CD4-positive, alpha-beta T cell treated with Interleukin-4 for 1 hour (primary cell): Measurements from ENCODE around the gene PITX3.
A peak's percentile ranks its signal among the peaks of the same experiment; 100 is the strongest.
"Not testable (repeated sequence)": the region's sequence is repeated elsewhere in the genome, so short reads cannot be mapped to it uniquely, and the experiment has no call there.

Experiments
- DNase-seq, 2 donors: peaks; one replicate each; pipeline ENCODE4 v3.0.0-alpha.2; 2020 to 2022

The PITX3 gene

DNA sequence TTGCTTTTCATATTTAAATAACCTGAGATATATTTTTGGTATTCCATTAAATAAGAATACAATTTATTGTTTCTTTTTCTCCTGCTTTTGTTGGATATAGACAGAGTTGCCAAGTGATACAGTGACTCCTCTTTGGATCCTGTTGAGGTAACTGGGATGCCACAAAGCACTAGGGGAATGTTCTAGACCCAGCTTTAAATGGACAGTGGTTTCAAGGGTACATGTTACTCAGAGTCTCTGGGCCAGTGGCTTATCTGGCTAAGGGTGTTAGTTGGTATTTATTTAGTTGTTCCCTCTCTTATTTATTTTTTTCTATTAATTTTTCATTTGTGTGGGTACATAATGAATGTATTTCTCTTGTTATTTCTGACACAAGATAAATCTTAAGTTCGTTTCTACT is 13.1 kb upstream of the PITX3 start:
- no peak for DNase-seq

GRCh38 chr10:102252508-102252907 is 11.2 kb upstream of the PITX3 start:
- not testable (repeated sequence) for DNase-seq

DNA sequence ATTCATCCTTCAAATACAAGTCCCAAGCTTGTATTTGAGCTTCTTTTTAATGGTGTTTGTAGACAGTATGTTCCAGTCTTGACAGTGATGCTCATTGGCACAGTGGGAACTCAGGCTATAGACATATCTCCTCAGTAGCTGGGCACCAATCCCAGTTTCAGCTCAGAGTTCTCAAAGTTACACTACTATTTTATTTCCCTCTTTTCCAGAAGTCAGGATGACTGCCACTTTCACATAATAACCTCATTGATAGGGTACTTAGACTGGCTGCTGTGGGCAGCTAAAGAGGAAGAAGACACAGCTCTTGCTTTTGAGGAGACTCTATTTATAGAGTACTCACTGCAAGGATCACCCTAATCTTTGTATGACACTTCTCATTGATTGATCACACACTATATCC is 6.4 kb upstream of the PITX3 start:
- no peak for DNase-seq

DNA sequence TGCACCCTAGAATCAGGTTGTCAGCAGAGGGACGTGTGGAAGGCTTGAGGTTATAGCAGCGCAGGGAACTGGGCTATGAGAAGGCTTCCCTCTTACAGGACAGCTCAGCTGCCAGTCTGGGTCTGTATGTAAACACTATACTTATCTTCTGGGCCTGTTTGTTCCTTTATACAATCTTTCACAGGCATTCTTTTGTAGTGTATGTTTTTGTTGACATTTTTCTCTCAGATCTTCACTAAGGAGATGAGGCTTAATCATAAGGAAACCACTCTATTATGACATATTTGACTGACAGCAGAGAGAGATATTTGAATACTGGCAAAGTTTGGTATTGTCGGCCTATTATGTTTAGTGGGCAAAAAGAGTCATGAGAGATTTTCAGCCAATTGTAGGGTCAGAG is 4.9 kb upstream of the PITX3 start:
- DNase-seq, result no peak

- no peak for DNase-seq
Observed at GRCh38 chr10:102245932-102246251, 4.6 kb upstream of the PITX3 start.

- DNase-seq, result peak; percentile 96 to 99
Observed at GRCh38 chr10:102245082-102245931, 4.0 kb upstream of the PITX3 start, which contains the start of gene GBF1. TSS of gene GBF1 (plus strand) at chr10:102245532. CDS start at chr10:102258939, 13,407 bp downstream.

DNA sequence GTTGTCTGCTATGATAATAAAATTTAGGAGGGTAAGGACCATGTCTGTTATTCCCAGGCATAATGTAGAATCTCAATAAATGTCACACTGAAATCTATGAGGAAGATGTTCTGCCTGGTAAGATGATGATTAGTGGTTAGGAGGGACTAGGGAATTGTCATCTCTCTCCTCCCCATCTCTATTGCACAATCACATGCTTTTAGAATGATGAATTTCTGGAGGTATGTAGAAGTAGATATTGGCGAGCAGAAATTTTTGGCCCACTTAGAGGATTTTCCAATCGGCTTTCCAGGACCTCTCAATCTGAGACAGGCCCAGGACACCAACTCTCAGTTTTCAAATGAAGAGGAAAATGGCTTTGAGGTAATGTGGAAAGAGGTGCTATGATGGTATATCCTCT is 2.0 kb upstream of the PITX3 start:
- DNase-seq, result no peak

DNA sequence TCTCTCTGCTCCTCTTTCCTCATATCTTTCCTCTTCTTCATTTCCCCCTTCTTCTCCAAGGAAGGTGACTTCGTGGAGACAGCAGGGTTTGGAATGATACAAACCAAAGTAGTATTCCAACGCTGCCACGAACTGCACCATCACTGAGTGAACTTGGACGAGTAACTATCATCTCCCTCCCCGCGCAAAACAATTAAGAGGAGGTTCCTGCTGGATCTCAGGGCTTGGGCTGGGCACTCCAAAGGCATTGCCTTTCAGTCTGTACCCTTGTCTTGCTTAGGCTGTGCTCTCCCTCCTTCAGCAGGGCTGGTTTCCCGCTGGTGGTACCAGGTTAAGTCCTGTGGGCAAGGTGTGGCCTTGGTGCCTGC is 790 bp upstream of the PITX3 start:
- no peak for DNase-seq

- DNase-seq, result no peak
Observed at GRCh38 chr10:102241032-102241443, 274 bp downstream of the PITX3 start.

- DNase-seq, result no peak
Observed at GRCh38 chr10:102240467-102241031, 763 bp downstream of the PITX3 start.

DNA sequence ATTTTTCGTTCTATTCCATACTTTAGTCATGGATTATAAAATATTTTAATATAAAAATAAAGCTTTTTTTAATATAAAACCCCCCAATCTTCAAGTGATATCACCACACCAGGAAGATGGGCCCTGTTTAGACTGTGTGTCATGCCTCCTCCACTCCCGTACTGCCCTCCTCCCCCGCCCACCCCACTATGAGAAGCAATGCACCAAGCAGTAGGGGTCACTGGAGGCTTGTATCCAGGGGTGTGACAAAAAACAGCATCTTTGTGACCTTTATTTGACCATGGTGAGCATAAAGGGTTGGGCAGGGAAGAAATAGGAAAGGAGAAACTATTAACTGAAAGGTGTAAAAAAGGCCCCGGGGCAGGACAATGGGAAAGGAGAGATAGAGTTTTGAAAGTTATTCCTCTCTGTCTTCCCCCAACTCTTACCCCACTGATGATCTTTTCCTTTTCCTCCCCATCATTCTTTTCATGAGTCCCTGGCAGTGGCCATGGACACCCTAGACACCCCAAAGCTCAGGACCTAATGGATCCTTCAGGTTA is 3.5 kb downstream of the PITX3 start:
- DNase-seq, result no peak

- no peak for DNase-seq
Observed at GRCh38 chr10:102236006-102236405, 5.3 kb downstream of the PITX3 start.

DNA sequence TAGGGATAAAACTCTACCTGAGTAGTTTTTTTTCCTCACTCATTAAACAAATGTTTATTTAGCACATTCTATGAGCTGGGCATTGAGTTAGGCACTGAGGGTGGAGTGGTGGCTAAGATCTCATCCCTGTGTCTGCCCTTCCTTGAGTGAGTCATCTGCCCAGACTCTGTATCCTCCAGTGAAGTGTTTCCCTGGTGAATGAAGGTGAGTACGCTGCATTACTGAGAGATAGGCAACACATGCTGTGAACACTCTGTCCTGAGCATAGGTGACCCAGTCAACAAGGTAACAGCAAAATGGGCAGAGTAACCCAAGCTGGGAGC is 5.8 kb downstream of the PITX3 start:
- DNase-seq, result no peak

DNA sequence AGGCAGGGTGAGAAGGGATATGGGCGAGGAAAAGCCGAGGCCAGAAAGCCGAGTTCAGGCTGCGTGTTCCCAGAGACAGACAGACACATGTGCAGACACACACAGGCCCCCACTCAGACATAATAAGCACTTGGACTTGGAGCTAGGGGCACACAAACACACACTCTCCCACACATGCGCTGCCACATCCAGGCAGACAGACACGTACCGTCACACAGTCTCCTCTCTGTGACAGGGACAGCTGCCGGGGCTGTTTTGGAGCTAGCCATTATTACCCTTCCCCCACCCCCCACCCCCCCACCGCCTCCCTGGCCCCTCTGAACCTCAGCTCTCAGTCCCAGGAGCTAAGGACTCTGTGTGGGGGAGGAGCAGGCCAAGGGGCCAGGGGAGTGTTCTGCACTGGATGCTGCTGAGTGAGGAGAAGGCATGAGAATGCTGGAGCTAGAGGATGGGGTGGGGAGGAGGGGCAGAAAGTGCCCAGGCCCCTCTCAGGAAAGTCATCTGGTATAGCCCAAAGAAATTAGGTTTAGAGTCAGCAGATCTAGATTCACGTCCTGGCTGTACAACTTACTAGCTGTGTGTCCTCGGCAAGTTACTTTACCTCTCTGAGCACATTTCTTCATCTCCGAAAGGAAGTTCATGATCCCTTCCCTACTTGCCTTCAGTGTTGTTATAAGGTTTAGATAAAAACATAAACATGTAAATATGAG is 6.3 kb downstream of the PITX3 start:
- no peak for DNase-seq

GRCh38 chr10:102233997-102234396 is 7.3 kb downstream of the PITX3 start:
- DNase-seq, result no peak

DNA sequence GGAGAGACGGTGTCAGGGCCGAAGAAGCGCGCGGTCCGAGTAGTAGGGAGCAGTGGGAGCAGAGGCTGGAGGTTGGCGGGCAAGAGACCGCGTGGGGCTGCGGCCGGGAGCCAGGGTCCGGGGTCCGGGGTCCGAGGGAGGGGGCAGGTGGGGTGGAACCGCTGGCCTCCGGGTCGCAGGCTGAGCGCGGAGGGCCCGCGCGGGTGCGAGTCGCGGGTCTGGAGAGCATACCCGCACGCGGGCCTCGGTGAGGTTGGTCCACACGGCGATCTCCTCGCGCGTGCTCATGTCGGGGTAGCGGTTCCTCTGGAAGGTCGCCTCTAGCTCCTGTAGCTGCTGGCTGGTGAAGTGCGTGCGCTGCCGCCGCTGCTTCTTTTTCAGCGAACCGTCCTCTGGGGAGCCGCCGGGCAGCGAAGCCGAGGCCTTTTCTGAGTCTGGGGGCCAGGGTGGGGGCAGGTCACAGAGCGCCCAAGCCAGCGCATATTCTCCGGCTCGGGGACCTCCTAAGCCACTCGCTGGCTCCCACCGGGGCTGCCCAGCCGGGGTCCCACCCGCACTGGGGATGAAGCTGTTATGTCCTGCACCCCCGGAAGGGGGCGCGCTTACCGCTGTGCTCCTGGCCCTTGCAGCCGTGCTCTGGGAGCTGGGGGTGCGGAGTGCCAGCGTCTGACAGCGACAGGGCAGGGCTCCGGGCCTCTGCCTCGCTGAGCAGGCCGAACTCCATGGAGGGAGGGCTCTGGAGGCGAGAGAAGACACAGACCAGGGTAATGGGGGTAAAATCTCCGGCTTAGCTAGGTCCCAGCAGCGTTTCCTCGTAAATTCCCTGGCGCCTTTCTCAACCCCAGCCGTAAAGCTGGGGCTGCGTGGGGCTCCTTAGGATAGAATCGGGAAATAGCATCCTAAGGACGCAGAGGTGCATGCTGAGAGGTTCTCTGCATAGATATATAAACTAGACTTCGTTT is 9.7 kb downstream of the PITX3 start:
- peak; percentile 69 for DNase-seq

GRCh38 chr10:102230861-102231356 is 10.4 kb downstream of the PITX3 start:
- DNase-seq, result peak; percentile 25 to 50

- DNase-seq, result peak in 1 of 2 donors; percentile 27
Observed at GRCh38 chr10:102230264-102230860, 10.9 kb downstream of the PITX3 start.

DNA sequence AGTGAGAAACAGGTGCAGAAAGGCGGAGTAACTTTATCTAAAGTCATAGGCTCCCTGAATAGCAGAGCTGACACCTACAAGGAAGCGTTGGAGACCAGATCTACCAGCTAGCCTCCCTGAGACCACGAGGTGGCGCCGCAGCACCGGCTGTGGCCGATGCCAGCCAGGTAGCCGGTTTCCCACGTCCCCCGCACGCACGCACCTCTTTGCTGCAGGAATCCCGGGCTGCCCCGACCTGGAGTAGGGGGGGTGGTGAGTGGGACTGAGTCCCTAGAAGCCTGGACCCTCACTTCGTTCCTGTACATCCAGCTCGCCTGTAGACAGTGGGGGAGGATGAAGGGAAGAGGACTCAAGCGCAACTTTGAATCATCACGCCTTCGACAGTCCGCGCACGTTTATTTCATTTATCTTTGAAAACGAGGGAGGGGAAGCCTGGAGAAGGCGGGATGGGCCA is 11.5 kb downstream of the PITX3 start:
- peak; percentile 86 to 87 for DNase-seq

- DNase-seq, result peak in 1 of 2 donors; percentile 40
Observed at GRCh38 chr10:102227050-102227449, 14.3 kb downstream of the PITX3 start.

- DNase-seq, result no peak
Observed at GRCh38 chr10:102226542-102226870, 14.8 kb downstream of the PITX3 start.
